NOMO-1 treated with dmso at 0.1 percent for 144 hours (cell line): Measurements from ENCODE around the gene NPY4R2.
"Not testable (repeated sequence)": the region's sequence is repeated elsewhere in the genome, so short reads cannot be mapped to it uniquely, and the experiment has no call there.

Experiments
- DNase-seq: peaks from one replicate; lab custom pipeline; 2025; ENCODE audit not compliant: unreplicated experiment; lab: John Stamatoyannopoulos, UW

The NPY4R2 gene

GRCh38 chr10:47928225-47928624 lies 9.8 kb downstream of the NPY4R2 start:
- DNase-seq, result not testable (repeated sequence)

- not testable (repeated sequence) for DNase-seq
Observed at GRCh38 chr10:47932824-47933223, 14.4 kb downstream of the NPY4R2 start.

- not testable (repeated sequence) for DNase-seq
Observed at GRCh38 chr10:47933462-47933861, 15.0 kb downstream of the NPY4R2 start.

GRCh38 chr10:47936772-47937228 lies 18.3 kb downstream of the NPY4R2 start:
- not testable (repeated sequence) for DNase-seq

- not testable (repeated sequence) for DNase-seq
Observed at GRCh38 chr10:47937634-47938033, 19.2 kb downstream of the NPY4R2 start.

GRCh38 chr10:47940821-47941220 lies 22.4 kb downstream of the NPY4R2 start:
- not testable (repeated sequence) for DNase-seq

GRCh38 chr10:47941379-47941778 lies 22.9 kb downstream of the NPY4R2 start:
- not testable (repeated sequence) for DNase-seq

- DNase-seq, result not testable (repeated sequence)
Observed at GRCh38 chr10:47942351-47943019, 24.0 kb downstream of the NPY4R2 start.

GRCh38 chr10:47943328-47943727 lies 24.9 kb downstream of the NPY4R2 start:
- not testable (repeated sequence) for DNase-seq

- DNase-seq, result peak; percentile 20
Observed at GRCh38 chr10:47947424-47947823, 29.0 kb downstream of the NPY4R2 start.

- not testable (repeated sequence) for DNase-seq
Observed at GRCh38 chr10:47957158-47957557, 38.7 kb downstream of the NPY4R2 start.

- not testable (repeated sequence) for DNase-seq
Observed at GRCh38 chr10:47959677-47960076, 41.2 kb downstream of the NPY4R2 start.

GRCh38 chr10:47960699-47961098 lies 42.2 kb downstream of the NPY4R2 start:
- not testable (repeated sequence) for DNase-seq

- not testable (repeated sequence) for DNase-seq
Observed at GRCh38 chr10:47962785-47963184, 44.3 kb downstream of the NPY4R2 start.

GRCh38 chr10:47964280-47965063 lies 46.0 kb downstream of the NPY4R2 start:
- DNase-seq, result not testable (repeated sequence)

- DNase-seq, result not testable (repeated sequence)
Observed at GRCh38 chr10:47968988-47969387, 50.5 kb downstream of the NPY4R2 start.

- not testable (repeated sequence) for DNase-seq
Observed at GRCh38 chr10:47970047-47970446, 51.6 kb downstream of the NPY4R2 start.

- not testable (repeated sequence) for DNase-seq
Observed at GRCh38 chr10:47971598-47971997, 53.1 kb downstream of the NPY4R2 start.

GRCh38 chr10:47972077-47972476 lies 53.6 kb downstream of the NPY4R2 start:
- DNase-seq, result not testable (repeated sequence)
